Fibroblast of lung (primary cell): ENCODE measurements around the gene FSTL4.

Source experiments
- EZH2 ChIP-seq: IDR thresholded peaks from 2 replicates; pipeline ENCODE4 v1.5.1; 2012; ENCODE audit warnings: low read length, control low read depth, mild to moderate bottlenecking; ENCODE audit errors: missing control alignments
- TF ChIP-seq, protein P1 (sequence below), 2 donors: IDR thresholded peaks in 1 of 2; conservative IDR thresholded peaks in 1 of 2; 1 replicate in 1 of 2; 2 replicates in 1 of 2; pipeline ENCODE4 v1.5.1; 2011 to 2012; ENCODE audit warnings: low read length in 2 of 2, control low read depth in 1 of 2, inconsistent platforms in 1 of 2, low read depth in 1 of 2, mild to moderate bottlenecking in 1 of 2

DNA sequence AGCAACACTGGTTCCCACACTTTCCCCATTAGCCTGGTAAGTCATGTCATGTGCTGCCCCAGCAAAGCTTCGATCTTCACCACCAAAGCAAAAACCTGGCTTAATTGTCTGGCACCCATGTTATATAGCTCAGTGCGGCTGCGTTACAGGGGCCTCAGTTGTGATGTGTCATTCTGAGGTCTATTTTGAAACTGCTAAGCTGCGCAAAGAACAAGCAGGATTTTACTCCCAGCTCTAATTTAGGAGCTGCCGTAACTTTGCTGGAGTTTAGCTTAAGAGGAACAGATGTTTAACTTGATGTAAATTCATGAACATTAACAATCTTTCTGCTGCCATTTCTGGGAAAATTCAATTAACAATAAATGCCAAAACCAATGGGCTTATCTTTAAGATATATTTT is 286.5 kb downstream of the FSTL4 start:
- TF ChIP-seq, protein P1, sequence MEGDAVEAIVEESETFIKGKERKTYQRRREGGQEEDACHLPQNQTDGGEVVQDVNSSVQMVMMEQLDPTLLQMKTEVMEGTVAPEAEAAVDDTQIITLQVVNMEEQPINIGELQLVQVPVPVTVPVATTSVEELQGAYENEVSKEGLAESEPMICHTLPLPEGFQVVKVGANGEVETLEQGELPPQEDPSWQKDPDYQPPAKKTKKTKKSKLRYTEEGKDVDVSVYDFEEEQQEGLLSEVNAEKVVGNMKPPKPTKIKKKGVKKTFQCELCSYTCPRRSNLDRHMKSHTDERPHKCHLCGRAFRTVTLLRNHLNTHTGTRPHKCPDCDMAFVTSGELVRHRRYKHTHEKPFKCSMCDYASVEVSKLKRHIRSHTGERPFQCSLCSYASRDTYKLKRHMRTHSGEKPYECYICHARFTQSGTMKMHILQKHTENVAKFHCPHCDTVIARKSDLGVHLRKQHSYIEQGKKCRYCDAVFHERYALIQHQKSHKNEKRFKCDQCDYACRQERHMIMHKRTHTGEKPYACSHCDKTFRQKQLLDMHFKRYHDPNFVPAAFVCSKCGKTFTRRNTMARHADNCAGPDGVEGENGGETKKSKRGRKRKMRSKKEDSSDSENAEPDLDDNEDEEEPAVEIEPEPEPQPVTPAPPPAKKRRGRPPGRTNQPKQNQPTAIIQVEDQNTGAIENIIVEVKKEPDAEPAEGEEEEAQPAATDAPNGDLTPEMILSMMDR (conservative IDR thresholded peaks at IDR 0.05 in 1 of 2, IDR thresholded peaks at IDR 0.05 in 1 of 2; ENCODE audit: low read depth in 1 of 2, low read length in 2 of 2), result no peak
- TF ChIP-seq EZH2, result no peak
